GM19468 (cell line): ENCODE measurements around the gene PARD3B.

ENCODE experiments used
- ATAC-seq: cut with Tn5 transposase; IDR thresholded peaks from one replicate; pipeline ENCODE4 v1.9.1; 2021; ENCODE audit warnings: mild to moderate bottlenecking, moderate library complexity, moderate number of reproducible peaks; ENCODE audit not compliant: unreplicated experiment; ENCODE audit errors: extremely low read depth

The PARD3B gene

DNA sequence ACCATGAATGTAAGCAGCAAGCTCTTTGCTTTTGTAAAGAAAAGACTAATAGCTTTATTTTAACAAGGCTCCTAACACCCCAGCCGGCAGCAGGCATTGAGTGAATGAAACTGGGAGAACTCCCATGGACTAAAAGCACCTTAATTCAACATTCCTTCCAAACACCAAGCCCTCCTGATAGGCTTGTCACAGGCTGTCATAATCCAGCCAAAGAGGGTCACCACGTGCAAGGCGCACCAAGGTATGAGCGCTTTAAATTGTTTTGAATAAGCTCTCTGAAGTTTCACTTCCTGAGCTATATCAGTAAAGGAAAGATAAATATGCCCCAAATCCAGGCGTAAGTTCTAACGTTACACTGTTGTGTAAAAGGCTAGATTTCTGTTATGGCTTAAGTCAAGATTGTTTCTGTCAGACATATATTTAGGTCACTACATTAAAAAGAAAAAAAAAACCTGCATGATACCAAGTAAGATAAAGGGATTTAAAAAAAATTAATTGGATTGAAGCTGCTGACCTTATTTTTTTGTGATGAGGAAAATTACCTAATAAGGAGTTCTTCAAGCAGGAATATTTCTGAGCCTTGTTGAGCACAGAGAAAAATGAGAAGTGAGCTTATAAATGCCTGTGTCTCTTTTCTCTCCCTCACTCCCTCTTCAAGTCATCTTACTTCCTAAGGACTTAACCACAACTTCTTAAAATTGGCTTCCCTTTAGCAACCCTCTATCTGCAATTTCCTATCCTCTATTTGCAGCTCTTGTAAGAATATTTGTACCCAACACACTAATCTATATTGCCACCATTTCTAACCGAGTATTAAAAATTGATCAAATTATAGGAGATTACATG lies 1000.9 kb downstream of the PARD3B start:
- no peak for ATAC-seq

DNA sequence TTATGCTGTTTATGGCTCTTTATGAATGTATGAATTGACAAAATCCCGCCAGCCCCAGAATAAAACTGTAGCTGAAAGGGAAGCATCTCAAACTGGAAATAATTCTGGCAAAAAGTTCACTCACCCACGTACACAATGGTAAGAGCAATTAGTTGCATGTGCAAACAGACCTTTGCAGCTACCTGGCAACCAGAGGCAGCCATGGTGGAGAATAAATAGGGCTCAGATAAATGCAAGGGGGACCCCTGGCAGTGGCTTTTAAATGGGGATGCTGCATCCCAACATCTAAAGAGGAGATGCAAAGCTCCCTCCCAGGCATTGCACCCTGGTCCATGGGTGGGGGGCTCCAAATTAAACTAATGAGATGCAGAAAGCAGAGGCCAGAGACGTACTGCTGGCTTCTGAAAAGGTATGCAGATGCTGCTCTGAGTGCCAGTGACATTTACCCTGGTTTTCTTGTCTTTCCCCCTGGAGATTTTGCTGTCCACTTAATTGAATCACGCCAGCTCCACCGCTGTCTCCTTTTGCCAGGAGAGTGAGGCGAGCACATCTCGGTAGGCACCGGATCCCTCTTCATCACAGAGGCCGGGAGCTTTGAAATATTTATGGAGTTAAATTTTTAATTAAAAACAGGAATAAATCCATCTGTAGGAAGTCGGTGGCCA lies 1010.4 kb downstream of the PARD3B start:
- no peak for ATAC-seq

DNA sequence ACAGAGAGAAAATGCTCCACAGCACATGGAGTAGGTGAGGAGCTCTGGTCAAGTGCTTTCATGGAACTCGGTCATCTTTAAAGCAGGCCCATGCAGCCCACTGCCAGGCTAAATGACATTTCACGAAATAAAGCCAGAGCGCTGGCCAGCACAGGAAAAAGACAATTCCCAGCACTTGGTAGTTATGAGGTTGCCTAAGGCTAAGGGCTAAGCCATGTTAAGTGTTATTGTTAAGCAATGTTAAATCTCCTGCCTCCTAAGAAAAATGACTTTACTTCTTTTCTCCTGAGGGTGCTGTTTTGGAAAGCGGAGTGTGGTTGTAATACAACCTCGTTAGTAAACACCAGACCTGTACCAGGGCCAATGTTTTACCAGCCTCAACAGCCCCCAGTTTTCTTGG lies 1011.1 kb downstream of the PARD3B start:
- ATAC-seq = no peak

- no peak for ATAC-seq
These were observed 1011.7 kb downstream of the PARD3B start for GRCh38 chr2:205556841-205557539.

- no peak for ATAC-seq
These were observed 1012.6 kb downstream of the PARD3B start for GRCh38 chr2:205557873-205558272.

DNA sequence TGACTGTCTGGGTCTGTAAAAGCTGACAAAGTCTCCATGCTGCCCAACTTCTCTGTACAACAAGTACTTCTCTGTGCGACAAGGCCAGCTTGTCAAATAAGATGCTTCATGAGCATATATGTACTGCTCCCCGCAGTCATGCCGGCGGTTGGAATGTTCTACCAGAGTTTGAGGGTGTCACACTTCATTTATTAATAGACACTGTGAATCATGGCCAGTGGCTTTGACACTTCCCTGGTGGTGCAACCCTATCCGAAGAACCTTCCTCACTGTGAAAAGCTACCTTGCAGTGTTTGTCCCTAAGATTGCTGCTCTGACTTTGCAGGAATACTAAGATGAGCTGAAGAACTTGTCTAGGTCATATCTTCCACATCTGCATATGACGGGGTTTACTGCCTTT lies 1016.2 kb downstream of the PARD3B start:
- ATAC-seq = no peak

GRCh38 chr2:205563646-205564045 lies 1018.4 kb downstream of the PARD3B start:
- ATAC-seq = no peak

- ATAC-seq = no peak
These were observed 1019.3 kb downstream of the PARD3B start for GRCh38 chr2:205564346-205565141.

GRCh38 chr2:205565142-205565522 lies 1019.9 kb downstream of the PARD3B start:
- no peak for ATAC-seq

- ATAC-seq = no peak
These were observed 1021.4 kb downstream of the PARD3B start for GRCh38 chr2:205566606-205567168.

DNA sequence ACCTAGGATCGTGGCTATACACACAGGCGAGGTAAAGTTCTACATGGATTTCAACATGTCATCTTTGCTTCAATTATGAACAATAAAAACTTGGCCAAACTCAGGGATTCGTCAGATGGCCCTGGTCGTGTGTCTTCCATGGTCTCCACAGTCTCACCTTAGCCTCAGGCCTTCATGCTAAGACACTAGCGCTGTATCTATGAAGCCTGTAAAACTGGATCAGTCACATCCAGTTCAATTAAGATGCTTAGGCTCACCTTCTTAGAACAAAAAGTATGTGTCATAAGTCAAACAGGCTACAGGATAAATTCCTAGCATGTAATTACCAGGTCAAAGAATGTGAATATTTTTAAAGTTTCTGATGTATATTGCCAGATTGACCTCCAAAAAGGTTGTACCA lies 1023.3 kb downstream of the PARD3B start:
- no peak for ATAC-seq

- no peak for ATAC-seq
These were observed 1025.4 kb downstream of the PARD3B start for GRCh38 chr2:205570648-205571047.

DNA sequence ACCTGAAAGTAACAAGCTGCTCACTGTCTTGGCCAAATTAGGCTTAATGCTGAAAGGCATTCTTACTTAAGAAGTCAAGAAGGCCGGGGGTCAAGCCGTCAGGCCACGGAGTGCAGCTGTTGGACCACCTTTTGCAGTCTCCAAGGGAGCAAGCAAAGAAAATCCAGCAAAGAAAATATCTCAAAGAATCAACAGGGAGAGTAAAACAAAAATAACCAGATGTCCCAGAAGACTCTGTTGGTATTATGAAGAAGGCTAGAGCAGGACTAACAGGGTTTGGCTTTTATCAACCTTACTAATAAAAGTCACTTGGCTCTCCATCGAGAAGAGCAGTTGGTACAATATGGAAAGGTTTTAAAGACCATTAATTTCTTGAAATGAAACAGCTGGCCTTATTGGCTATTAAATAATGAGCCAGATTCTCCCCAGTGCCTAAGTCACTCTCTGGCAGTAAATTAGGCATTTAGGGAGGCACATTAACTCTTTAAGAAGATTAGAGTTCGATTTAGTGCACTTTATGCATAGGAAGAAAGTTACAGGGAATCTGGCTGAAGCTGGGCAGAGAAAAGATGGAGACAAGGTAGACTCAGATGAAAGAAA lies 1026.2 kb downstream of the PARD3B start:
- ATAC-seq = no peak

- no peak for ATAC-seq
These were observed 1028.7 kb downstream of the PARD3B start for GRCh38 chr2:205574001-205574400.

GRCh38 chr2:205579335-205579734 lies 1034.1 kb downstream of the PARD3B start:
- ATAC-seq = no peak

GRCh38 chr2:205580212-205580987 lies 1035.1 kb downstream of the PARD3B start:
- no peak for ATAC-seq

DNA sequence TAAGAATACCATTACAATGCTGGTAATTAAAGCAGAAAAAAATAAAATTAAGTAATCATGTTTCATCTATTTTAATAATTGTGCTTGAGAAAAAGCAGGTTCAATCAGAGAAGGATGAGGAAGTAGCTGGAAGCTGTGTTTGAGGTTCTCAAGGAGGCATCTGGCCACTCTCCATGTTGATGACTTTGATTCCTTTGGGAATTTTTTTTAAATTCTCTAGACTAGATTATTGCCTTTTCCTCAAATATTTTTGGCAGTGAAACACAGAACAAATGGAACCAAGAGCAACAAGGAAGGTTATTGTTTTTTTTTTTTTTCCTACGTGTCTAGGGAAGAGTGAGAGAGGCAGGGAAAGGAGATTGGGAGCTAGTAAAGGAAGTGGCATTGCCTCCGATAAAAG lies 1037.1 kb downstream of the PARD3B start:
- ATAC-seq = no peak

- ATAC-seq = no peak
These were observed 1040.4 kb downstream of the PARD3B start for GRCh38 chr2:205585449-205586383.
